Measurements from ENCODE around the gene C12orf50. TPM values are rescaled to one million over a fixed set of nuclear protein-coding genes. Genes with fewer than 3 reads are reported as not detected.

The C12orf50 gene
- total RNA-seq, 4 donors from 2014 or later: 0.11 to 0.40 TPM; not detected in 2

DNA sequence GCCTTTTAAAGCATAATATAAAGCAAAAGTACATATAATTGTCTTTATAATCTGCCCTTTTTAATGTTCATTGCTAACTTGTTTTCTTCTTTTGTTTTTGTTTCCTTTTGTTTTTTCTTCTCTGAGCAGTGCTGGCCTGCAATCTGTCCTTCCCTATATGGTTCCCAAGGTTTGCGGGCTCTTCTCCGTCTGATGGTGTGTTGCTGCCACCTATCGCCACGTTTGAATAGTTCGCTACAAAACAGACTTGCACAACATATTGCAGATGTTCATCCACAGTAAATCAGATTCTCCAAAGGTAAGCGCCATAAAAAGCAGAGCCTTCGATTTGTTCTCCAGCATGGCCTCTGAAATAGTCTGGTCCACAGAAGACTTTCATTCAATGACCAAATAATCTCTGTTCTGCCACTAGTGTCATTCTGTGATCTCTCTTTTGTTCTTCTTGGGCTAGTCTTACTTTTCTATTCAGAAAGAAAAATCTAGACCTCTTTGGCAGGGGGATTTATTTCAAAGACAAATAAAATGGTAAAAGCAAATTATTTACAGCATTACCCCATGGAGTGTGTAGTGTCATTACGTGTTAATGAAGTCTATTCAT, 33.5 kb downstream of the C12orf50 start:
- Histone ChIP-seq H3K27ac (no peak overlapping the region), H3K27me3 (no peaks in the 10 kb centered on the region), H3K9me3 (no peaks in the 10 kb centered on the region), H3K36me3 (no peaks in the 10 kb centered on the region), H3K4me1 (no peaks in the 10 kb centered on the region), H3K4me3 (replicated peaks in 1 of 3) (no peak overlapping the region)
- TF ChIP-seq, protein P1, sequence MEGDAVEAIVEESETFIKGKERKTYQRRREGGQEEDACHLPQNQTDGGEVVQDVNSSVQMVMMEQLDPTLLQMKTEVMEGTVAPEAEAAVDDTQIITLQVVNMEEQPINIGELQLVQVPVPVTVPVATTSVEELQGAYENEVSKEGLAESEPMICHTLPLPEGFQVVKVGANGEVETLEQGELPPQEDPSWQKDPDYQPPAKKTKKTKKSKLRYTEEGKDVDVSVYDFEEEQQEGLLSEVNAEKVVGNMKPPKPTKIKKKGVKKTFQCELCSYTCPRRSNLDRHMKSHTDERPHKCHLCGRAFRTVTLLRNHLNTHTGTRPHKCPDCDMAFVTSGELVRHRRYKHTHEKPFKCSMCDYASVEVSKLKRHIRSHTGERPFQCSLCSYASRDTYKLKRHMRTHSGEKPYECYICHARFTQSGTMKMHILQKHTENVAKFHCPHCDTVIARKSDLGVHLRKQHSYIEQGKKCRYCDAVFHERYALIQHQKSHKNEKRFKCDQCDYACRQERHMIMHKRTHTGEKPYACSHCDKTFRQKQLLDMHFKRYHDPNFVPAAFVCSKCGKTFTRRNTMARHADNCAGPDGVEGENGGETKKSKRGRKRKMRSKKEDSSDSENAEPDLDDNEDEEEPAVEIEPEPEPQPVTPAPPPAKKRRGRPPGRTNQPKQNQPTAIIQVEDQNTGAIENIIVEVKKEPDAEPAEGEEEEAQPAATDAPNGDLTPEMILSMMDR (IDR thresholded peaks at IDR 0.05): peak; percentile 21 to 74 (median 61)
- no peak for TF ChIP-seq POLR2A (IDR thresholded peaks at IDR 0.05)
- peak; percentile 50 to 57 for DNase-seq
- WGBS, 2 donors: 5 to 6% methylated on average over 8 of the region's 8 CpGs
- intact Hi-C loops (cut with DNase I): no loop called here

DNA sequence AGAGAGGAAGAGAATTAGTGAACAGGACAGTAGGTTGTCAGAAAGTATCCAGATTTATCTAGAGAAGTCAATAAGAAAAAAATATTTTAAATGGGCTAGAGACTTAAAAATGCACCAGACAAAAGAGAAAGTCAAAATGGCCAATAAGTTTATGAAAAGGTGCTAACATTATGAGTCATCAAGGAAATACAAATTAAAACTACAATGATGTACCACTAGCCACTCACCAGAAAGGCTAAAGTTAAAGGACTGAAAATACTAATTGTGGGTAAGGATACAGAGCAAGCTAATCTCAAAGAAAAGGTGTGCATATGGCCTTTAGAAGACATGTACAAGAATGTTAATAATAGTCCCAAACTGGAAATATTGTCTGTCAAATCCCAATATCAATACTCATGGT, 37.7 kb downstream of the C12orf50 start:
- H3K9me3 ChIP-seq: no peaks in the 10 kb centered on the region
- no peaks in the 10 kb centered on the region for H3K27me3 ChIP-seq
- intact Hi-C loops (cut with DNase I): no loop called here
- TF ChIP-seq POLR2A (IDR thresholded peaks at IDR 0.05): no peak
- TF ChIP-seq, protein P1 (IDR thresholded peaks at IDR 0.05): no peak
- H3K36me3 ChIP-seq: no peaks in the 10 kb centered on the region
- H3K4me3 ChIP-seq (replicated peaks in 1 of 3): no peak overlapping the region
- no peak for DNase-seq
- no peaks in the 10 kb centered on the region for H3K4me1 ChIP-seq
- no peak overlapping the region for H3K27ac ChIP-seq

DNA sequence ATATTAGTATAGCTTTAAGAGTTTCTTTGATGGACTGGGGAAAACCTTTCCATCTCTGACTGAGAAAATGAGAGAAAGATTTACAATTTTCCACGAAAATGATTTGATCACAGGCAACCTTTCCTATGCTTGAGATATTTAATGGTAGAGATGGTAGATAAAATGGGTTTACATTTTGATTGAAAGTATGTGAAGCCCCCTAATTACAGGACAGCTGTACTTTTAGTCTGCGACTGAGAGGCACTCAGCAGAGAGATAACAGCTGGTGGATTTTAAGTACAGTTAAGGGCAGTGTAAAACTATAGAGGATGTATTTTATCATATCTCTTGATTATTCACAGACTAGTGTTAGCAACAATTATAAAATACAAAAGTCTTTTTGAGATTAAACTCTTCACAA, 40.7 kb downstream of the C12orf50 start:
- Histone ChIP-seq H3K27me3 (no peaks in the 10 kb centered on the region), H3K4me1 (no peaks in the 10 kb centered on the region), H3K4me3 (replicated peaks in 1 of 3) (no peak overlapping the region), H3K9me3 (no peaks in the 10 kb centered on the region), H3K27ac (no peak overlapping the region), H3K36me3 (no peaks in the 10 kb centered on the region)
- no peak for TF ChIP-seq POLR2A (IDR thresholded peaks at IDR 0.05)
- TF ChIP-seq, protein P1 (IDR thresholded peaks at IDR 0.05): no peak
- intact Hi-C loops (cut with DNase I): no loop called here
- DNase-seq: no peak
- 86 to 97% methylated on average over 2 of the region's 2 CpGs for WGBS, 2 donors

DNA sequence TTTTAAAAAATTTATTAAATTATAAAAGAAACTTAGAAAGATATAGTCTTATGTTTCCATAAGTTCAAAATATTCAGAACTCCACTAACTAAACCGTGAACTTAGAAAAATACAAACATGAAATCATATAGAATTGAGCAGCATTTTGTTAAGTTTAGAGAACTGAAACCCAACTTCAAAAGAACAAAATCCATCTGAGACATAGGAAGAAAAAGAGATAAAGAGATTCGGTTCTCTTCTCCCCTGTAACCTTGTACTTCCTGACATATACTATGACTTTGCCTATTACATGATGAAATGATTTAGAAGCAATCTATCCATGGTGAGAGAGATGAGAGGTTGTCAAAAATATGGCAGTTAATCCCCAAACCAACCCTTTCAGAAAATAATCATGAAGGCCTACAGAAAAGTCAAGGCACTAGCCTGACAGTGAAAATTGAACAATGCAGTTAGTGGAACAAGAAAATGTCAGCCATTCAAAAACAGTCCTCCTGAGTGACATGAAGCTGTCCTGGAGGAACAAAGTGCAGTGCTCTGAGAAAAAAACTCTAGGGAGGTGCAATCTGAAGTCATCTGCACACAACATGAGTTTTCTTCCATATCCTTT, 44.0 kb downstream of the C12orf50 start:
- 86 to 92% methylated on average over 2 of the region's 2 CpGs for WGBS, 2 donors
- H3K4me3 ChIP-seq (replicated peaks in 1 of 3): no peak overlapping the region

DNA sequence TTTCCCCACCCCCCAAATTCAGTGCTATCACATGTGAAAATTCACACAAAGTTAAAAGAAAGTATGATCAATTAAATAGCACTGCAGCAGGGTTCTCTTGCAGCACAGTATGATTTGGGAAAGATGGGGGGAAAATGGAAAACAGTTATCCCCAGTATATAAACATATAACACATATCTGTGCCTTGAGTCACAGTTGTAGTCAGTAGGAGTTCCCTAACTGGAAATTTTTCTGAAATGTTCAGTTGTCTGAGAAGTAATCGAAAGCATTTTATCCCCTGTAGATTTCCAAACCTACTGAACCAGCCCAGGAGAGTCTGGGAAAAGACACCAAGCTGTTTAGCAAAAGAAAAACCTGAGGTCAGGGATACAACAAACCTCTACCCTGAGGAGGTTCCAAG, 47.0 kb downstream of the C12orf50 start:
- WGBS, 2 donors: 69 to 95% methylated on average over 1 of the region's 1 CpG
- TF ChIP-seq, protein P1 (IDR thresholded peaks at IDR 0.05): no peak
- no peak for TF ChIP-seq POLR2A (IDR thresholded peaks at IDR 0.05)
- intact Hi-C loops (cut with DNase I): no loop called here
- H3K27me3 ChIP-seq: no peaks in the 10 kb centered on the region
- H3K4me3 ChIP-seq (replicated peaks in 1 of 3): no peak overlapping the region
- no peak for DNase-seq
- H3K27ac ChIP-seq: no peak overlapping the region
- no peaks in the 10 kb centered on the region for H3K9me3 ChIP-seq
- H3K4me1 ChIP-seq: no peaks in the 10 kb centered on the region
- H3K36me3 ChIP-seq: no peaks in the 10 kb centered on the region

More for the DNA sequence above, 44.0 kb downstream of the C12orf50 start:
- intact Hi-C loops (cut with DNase I): no loop called here
- Histone ChIP-seq H3K9me3 (no peaks in the 10 kb centered on the region), H3K27me3 (no peaks in the 10 kb centered on the region), H3K4me1 (no peaks in the 10 kb centered on the region), H3K27ac (no peak overlapping the region), H3K36me3 (no peaks in the 10 kb centered on the region)
- DNase-seq: no peak
- TF ChIP-seq, protein P1 (IDR thresholded peaks at IDR 0.05): no peak
- no peak for TF ChIP-seq POLR2A (IDR thresholded peaks at IDR 0.05)

Measured in thyroid gland (tissue), 4 donors.